ENCODE results near the gene SBF2. TPM values are rescaled to one million over a fixed set of nuclear protein-coding genes. Genes with fewer than 3 reads are reported as not detected.
"Not testable (repeated sequence)": the region's sequence is repeated elsewhere in the genome, so short reads cannot be mapped to it uniquely, and the experiment has no call there.

The SBF2 gene
- total and polyA plus RNA-seq, 7 experiments from 2014 or later = 4.2 to 35.2 (median 13.3) TPM

- peaks cover 0 to 6% (median 0%) of the 10 kb centered on the region in 5 donors for H3K27me3 Mint-ChIP-seq
- DNase-seq = no peak
- H3K27ac ChIP-seq (ENCODE audit: low read depth, low read length) = no peak overlapping the region
- H3K9me3 Mint-ChIP-seq = no peaks in the 10 kb centered on the region
- no peaks in the 10 kb centered on the region for H3K4me1 ChIP-seq (ENCODE audit: control insufficient read depth in 2 of 2, insufficient read depth in 2 of 2, low read length in 2 of 2)
- H3K4me3 ChIP-seq (ENCODE audit: low read length) = no peak overlapping the region
- POLR2A ChIA-PET = no interaction called here
- intact Hi-C loops (cut with micrococcal nuclease) = no loop called here
- CTCF ChIA-PET = interaction anchor here (0.5 to 1.2 kb wide), 2 partner anchors 35 to 36 kb away, joined by 3 read pairs; no protein-coding TSS in a partner anchor
- H3K27me3 ChIP-seq (ENCODE audit: control insufficient read depth in 2 of 2, insufficient read depth in 2 of 2, low read length in 2 of 2) = no peaks in the 10 kb centered on the region
- ATAC-seq = no peak
- no peak overlapping the region for H3K27ac Mint-ChIP-seq
- no peaks in the 10 kb centered on the region for H3K9me3 ChIP-seq (ENCODE audit: control insufficient read depth in 2 of 3, low read length in 3 of 3)
- peaks cover 0 to 11% (median 7%) of the 10 kb centered on the region in 7 donors for H3K4me1 Mint-ChIP-seq
- H3K36me3 ChIP-seq (ENCODE audit: control insufficient read depth in 2 of 3, insufficient read depth in 3 of 3, low read length in 3 of 3) = no peaks in the 10 kb centered on the region
- H3K36me3 Mint-ChIP-seq = peaks cover 0 to 4% (median 0%) of the 10 kb centered on the region in 5 donors
- H3K4me3 Mint-ChIP-seq = no peak overlapping the region
These were observed 21.9 kb downstream of the SBF2 start for GRCh38 chr11:10272132-10272531.

GRCh38 chr11:10268746-10269488 is 25.1 kb downstream of the SBF2 start:
- CTCF ChIA-PET = no interaction called here
- Histone ChIP-seq H3K4me3 (ENCODE audit: low read length) (no peak overlapping the region), H3K4me1 (ENCODE audit: control insufficient read depth in 2 of 2, insufficient read depth in 2 of 2, low read length in 2 of 2) (no peaks in the 10 kb centered on the region), H3K27ac (ENCODE audit: low read depth, low read length) (no peak overlapping the region), H3K27me3 (ENCODE audit: control insufficient read depth in 2 of 2, insufficient read depth in 2 of 2, low read length in 2 of 2) (no peaks in the 10 kb centered on the region), H3K9me3 (ENCODE audit: control insufficient read depth in 2 of 3, low read length in 3 of 3) (no peaks in the 10 kb centered on the region), H3K36me3 (ENCODE audit: control insufficient read depth in 2 of 3, insufficient read depth in 3 of 3, low read length in 3 of 3) (no peaks in the 10 kb centered on the region)
- ATAC-seq = no peak
- Mint-ChIP-seq H3K36me3 (peaks cover 0 to 16% (median 0%) of the 10 kb centered on the region in 5 donors), H3K4me1 (peaks cover 0 to 4% (median 0%) of the 10 kb centered on the region in 7 donors), H3K4me3 (no peak overlapping the region), H3K27ac (no peak overlapping the region), H3K9me3 (peaks cover 0 to 4% (median 0%) of the 10 kb centered on the region in 11 donors), H3K27me3 (peaks cover 0 to 9% (median 0%) of the 10 kb centered on the region in 5 donors)
- POLR2A ChIA-PET = no interaction called here
- intact Hi-C loops (cut with micrococcal nuclease) = no loop called here
- no peak for DNase-seq

- no peaks in the 10 kb centered on the region for H3K4me1 Mint-ChIP-seq
- peaks cover 0 to 4% (median 0%) of the 10 kb centered on the region in 11 donors for H3K9me3 Mint-ChIP-seq
- peaks cover 0 to 12% (median 0%) of the 10 kb centered on the region in 5 donors for H3K27me3 Mint-ChIP-seq
- H3K36me3 Mint-ChIP-seq = peaks cover 0 to 16% (median 0%) of the 10 kb centered on the region in 5 donors
- H3K4me3 Mint-ChIP-seq = no peak overlapping the region
- H3K27ac Mint-ChIP-seq = no peak overlapping the region
- Histone ChIP-seq H3K9me3 (ENCODE audit: control insufficient read depth in 2 of 3, low read length in 3 of 3) (no peaks in the 10 kb centered on the region), H3K4me1 (ENCODE audit: control insufficient read depth in 2 of 2, insufficient read depth in 2 of 2, low read length in 2 of 2) (no peaks in the 10 kb centered on the region), H3K27ac (ENCODE audit: low read depth, low read length) (no peak overlapping the region), H3K36me3 (ENCODE audit: control insufficient read depth in 2 of 3, insufficient read depth in 3 of 3, low read length in 3 of 3) (no peaks in the 10 kb centered on the region), H3K4me3 (ENCODE audit: low read length) (no peak overlapping the region), H3K27me3 (ENCODE audit: control insufficient read depth in 2 of 2, insufficient read depth in 2 of 2, low read length in 2 of 2) (no peaks in the 10 kb centered on the region)
- DNase-seq (no peak), ATAC-seq (no peak)
- POLR2A ChIA-PET = interaction anchor here (0.6 kb wide), 1 partner anchor 15 kb away, joined by 3 read pairs; no protein-coding TSS in a partner anchor
- CTCF ChIA-PET = interaction anchor here (0.6 kb wide), 1 partner anchor 13 kb away, joined by 5 read pairs; no protein-coding TSS in a partner anchor
- intact Hi-C loops (cut with micrococcal nuclease) = no loop called here
These were observed 26.2 kb downstream of the SBF2 start for GRCh38 chr11:10267821-10268220.

- intact Hi-C loops (cut with micrococcal nuclease) = no loop called here
- Mint-ChIP-seq H3K4me3 (no peak overlapping the region), H3K27me3 (peaks cover 0 to 12% (median 0%) of the 10 kb centered on the region in 5 donors), H3K27ac (no peak overlapping the region), H3K36me3 (peaks cover 0 to 16% (median 0%) of the 10 kb centered on the region in 5 donors), H3K9me3 (peaks cover 0 to 4% (median 0%) of the 10 kb centered on the region in 11 donors), H3K4me1 (no peaks in the 10 kb centered on the region)
- no peak overlapping the region for H3K27ac ChIP-seq (ENCODE audit: low read depth, low read length)
- ATAC-seq = no peak
- H3K9me3 ChIP-seq (ENCODE audit: control insufficient read depth in 2 of 3, low read length in 3 of 3) = no peaks in the 10 kb centered on the region
- no peaks in the 10 kb centered on the region for H3K27me3 ChIP-seq (ENCODE audit: control insufficient read depth in 2 of 2, insufficient read depth in 2 of 2, low read length in 2 of 2)
- no peak for DNase-seq
- H3K4me1 ChIP-seq (ENCODE audit: control insufficient read depth in 2 of 2, insufficient read depth in 2 of 2, low read length in 2 of 2) = no peaks in the 10 kb centered on the region
- CTCF ChIA-PET = interaction anchor here (0.6 kb wide), 1 partner anchor 214 kb away, joined by 3 read pairs; no protein-coding TSS in a partner anchor
- no peaks in the 10 kb centered on the region for H3K36me3 ChIP-seq (ENCODE audit: control insufficient read depth in 2 of 3, insufficient read depth in 3 of 3, low read length in 3 of 3)
- POLR2A ChIA-PET = interaction anchor here (0.7 kb wide), 1 partner anchor 35 kb away, joined by 3 read pairs; no protein-coding TSS in a partner anchor
- H3K4me3 ChIP-seq (ENCODE audit: low read length) = no peak overlapping the region
These were observed 28.1 kb downstream of the SBF2 start for GRCh38 chr11:10265936-10266335.

- H3K27ac Mint-ChIP-seq; H3K9me3 ChIP-seq (ENCODE audit: control insufficient read depth in 2 of 3, low read length in 3 of 3); H3K4me3 Mint-ChIP-seq; H3K4me1 Mint-ChIP-seq; DNase-seq; H3K27me3 ChIP-seq (ENCODE audit: control insufficient read depth in 2 of 2, insufficient read depth in 2 of 2, low read length in 2 of 2); CTCF ChIA-PET; ATAC-seq; H3K27ac ChIP-seq (ENCODE audit: low read depth, low read length); H3K4me3 ChIP-seq (ENCODE audit: low read length); H3K9me3 Mint-ChIP-seq; POLR2A ChIA-PET; H3K4me1 ChIP-seq (ENCODE audit: control insufficient read depth in 2 of 2, insufficient read depth in 2 of 2, low read length in 2 of 2); H3K36me3 ChIP-seq (ENCODE audit: control insufficient read depth in 2 of 3, insufficient read depth in 3 of 3, low read length in 3 of 3); intact Hi-C loops (cut with micrococcal nuclease): not testable (repeated sequence)
- peaks cover 0 to 16% (median 0%) of the 10 kb centered on the region in 5 donors for H3K36me3 Mint-ChIP-seq
- H3K27me3 Mint-ChIP-seq = peaks cover 0 to 12% (median 0%) of the 10 kb centered on the region in 5 donors
These were observed 29.3 kb downstream of the SBF2 start for GRCh38 chr11:10264716-10265115.

GRCh38 chr11:10263929-10264328 is 30.1 kb downstream of the SBF2 start:
- peaks cover 0 to 16% (median 0%) of the 10 kb centered on the region in 5 donors for H3K36me3 Mint-ChIP-seq
- POLR2A ChIA-PET = no interaction called here
- no peak overlapping the region for H3K4me3 Mint-ChIP-seq
- H3K9me3 Mint-ChIP-seq = peaks cover 0 to 4% (median 0%) of the 10 kb centered on the region in 11 donors
- no peaks in the 10 kb centered on the region for H3K4me1 ChIP-seq (ENCODE audit: control insufficient read depth in 2 of 2, insufficient read depth in 2 of 2, low read length in 2 of 2)
- no peaks in the 10 kb centered on the region for H3K4me1 Mint-ChIP-seq
- CTCF ChIA-PET = no interaction called here
- no peak overlapping the region for H3K27ac Mint-ChIP-seq
- intact Hi-C loops (cut with micrococcal nuclease) = no loop called here
- ATAC-seq = no peak
- DNase-seq = no peak
- peaks cover 0 to 7% (median 0%) of the 10 kb centered on the region in 5 donors for H3K27me3 Mint-ChIP-seq
- H3K36me3 ChIP-seq (ENCODE audit: control insufficient read depth in 2 of 3, insufficient read depth in 3 of 3, low read length in 3 of 3) = no peaks in the 10 kb centered on the region
- no peaks in the 10 kb centered on the region for H3K27me3 ChIP-seq (ENCODE audit: control insufficient read depth in 2 of 2, insufficient read depth in 2 of 2, low read length in 2 of 2)
- H3K4me3 ChIP-seq (ENCODE audit: low read length) = no peak overlapping the region
- no peaks in the 10 kb centered on the region for H3K9me3 ChIP-seq (ENCODE audit: control insufficient read depth in 2 of 3, low read length in 3 of 3)
- no peak overlapping the region for H3K27ac ChIP-seq (ENCODE audit: low read depth, low read length)

All from naive thymus-derived CD4-positive, alpha-beta T cell (primary cell).